SK-N-SH (cell line): ENCODE results near the gene SINHCAF.

ENCODE experiments used
- CHD2 ChIP-seq: fragments of 150-350 bp; IDR thresholded peaks from 2 replicates; pipeline ENCODE4 v1.6.1; 2018; ENCODE audit warnings: low read length; ENCODE audit not compliant: partially characterized antibody
- GABPA ChIP-seq: IDR thresholded peaks from 2 replicates; pipeline ENCODE4 v1.4.0; 2012; ENCODE audit warnings: low read depth, mild to moderate bottlenecking
- RAD21 ChIP-seq: IDR thresholded peaks from 2 replicates; pipeline ENCODE4 v1.6.1; 2012; ENCODE audit warnings: mild to moderate bottlenecking, low read length
- SMC3 ChIP-seq: IDR thresholded peaks from 2 replicates; pipeline ENCODE4 v1.6.1; 2012; ENCODE audit warnings: low read depth, low read length, improper control_type of control experiment
- TF ChIP-seq, protein P1 (sequence below): fragments of 200-600 bp; sonication (generic); IDR thresholded peaks from 2 replicates; pipeline ENCODE4 v1.6.1; 2017; ENCODE audit warnings: antibody characterized with exemption, mild to moderate bottlenecking, moderate library complexity

DNA sequence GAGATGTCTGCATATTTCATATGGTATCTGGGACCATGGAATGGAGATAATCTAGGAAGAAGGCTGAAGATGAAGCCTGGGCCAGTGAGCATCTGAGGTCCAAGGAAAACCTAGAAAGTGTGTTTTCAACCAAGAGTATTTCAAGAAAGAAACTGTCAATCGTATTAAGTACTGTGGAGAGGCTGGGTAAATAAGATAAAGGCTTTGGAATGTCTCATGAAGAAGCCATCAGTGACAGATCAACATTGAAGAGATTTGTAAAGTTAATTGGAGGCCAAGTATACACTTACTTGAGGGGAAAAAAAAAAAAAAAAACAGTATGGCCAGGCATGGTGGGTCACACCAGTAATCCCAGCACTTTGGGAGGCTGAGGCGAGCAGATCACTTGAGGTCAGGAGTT, 48.9 kb downstream of the SINHCAF start:
- TF ChIP-seq RAD21 (no peak), CHD2 (no peak), SMC3 (no peak), GABPA (no peak)
- TF ChIP-seq, protein P1, sequence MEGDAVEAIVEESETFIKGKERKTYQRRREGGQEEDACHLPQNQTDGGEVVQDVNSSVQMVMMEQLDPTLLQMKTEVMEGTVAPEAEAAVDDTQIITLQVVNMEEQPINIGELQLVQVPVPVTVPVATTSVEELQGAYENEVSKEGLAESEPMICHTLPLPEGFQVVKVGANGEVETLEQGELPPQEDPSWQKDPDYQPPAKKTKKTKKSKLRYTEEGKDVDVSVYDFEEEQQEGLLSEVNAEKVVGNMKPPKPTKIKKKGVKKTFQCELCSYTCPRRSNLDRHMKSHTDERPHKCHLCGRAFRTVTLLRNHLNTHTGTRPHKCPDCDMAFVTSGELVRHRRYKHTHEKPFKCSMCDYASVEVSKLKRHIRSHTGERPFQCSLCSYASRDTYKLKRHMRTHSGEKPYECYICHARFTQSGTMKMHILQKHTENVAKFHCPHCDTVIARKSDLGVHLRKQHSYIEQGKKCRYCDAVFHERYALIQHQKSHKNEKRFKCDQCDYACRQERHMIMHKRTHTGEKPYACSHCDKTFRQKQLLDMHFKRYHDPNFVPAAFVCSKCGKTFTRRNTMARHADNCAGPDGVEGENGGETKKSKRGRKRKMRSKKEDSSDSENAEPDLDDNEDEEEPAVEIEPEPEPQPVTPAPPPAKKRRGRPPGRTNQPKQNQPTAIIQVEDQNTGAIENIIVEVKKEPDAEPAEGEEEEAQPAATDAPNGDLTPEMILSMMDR, result no peak
